Measurements from ENCODE around the gene ETV7. TPM values are rescaled to one million over a fixed set of nuclear protein-coding genes. Genes with fewer than 3 reads are reported as not detected.

The ETV7 gene
- total and polyA plus RNA-seq, 2 of the 13 experiments (the other 11 are each of a cell fraction or from before 2014, with no cell fraction given), result not detected

GRCh38 chr6:36423101-36423824, 35.8 kb upstream of the ETV7 start (continued):
- TF ChIP-seq USF2 (IDR thresholded peaks at IDR 0.05; ENCODE audit: low read depth, low read length) (peak; percentile 97), USF2 (CRISPR knock-in tag; IDR thresholded peaks at IDR 0.05; ENCODE audit: borderline replicate concordance) (peak; percentile 100; the same call in 1 of the 2 replicates), RFX5 (IDR thresholded peaks at IDR 0.05; ENCODE audit: low read depth, low read length) (peak; percentile 44; the same call in 1 of the 2 replicates), ZBTB38 (CRISPR knock-in tag; IDR thresholded peaks at IDR 0.05) (peak; percentile 86; the same call in 1 of the 2 replicates), MXD1 (CRISPR knock-in tag; IDR thresholded peaks at IDR 0.05) (peak; percentile 61; the same call in 1 of the 2 replicates), ARNT2 (CRISPR knock-in tag; IDR thresholded peaks at IDR 0.05; ENCODE audit: low read depth) (peak; percentile 90), RERE (CRISPR knock-in tag; IDR thresholded peaks at IDR 0.05; ENCODE audit: low read depth) (no peak), BORCS8-MEF2B (CRISPR knock-in tag; IDR thresholded peaks at IDR 0.05) (peak; percentile 91), KDM4B (CRISPR knock-in tag; IDR thresholded peaks at IDR 0.05) (peak; percentile 77; the same call in 1 of the 2 replicates), THAP9 (CRISPR knock-in tag; IDR thresholded peaks at IDR 0.05; ENCODE audit: borderline replicate concordance) (peak; percentile 86; the same call in 1 of the 2 replicates), ZNF788 (CRISPR knock-in tag; IDR thresholded peaks at IDR 0.05; ENCODE audit: borderline replicate concordance) (peak; percentile 91; the same call in 1 of the 2 replicates), SMAD1 (CRISPR knock-in tag; IDR thresholded peaks at IDR 0.05; ENCODE audit: borderline replicate concordance, low read depth) (peak; percentile 83; the same call in 1 of the 2 replicates), ZNF329 (CRISPR knock-in tag; IDR thresholded peaks at IDR 0.05; ENCODE audit: low read depth) (no peak), FOXK1 (CRISPR knock-in tag; IDR thresholded peaks at IDR 0.05; ENCODE audit: borderline replicate concordance, low read depth) (peak; percentile 55; the same call in 1 of the 2 replicates), POLR2AphosphoS2 (IDR thresholded peaks at IDR 0.05; ENCODE audit: low read depth, low read length) (no peak), POLR2AphosphoS5 (IDR thresholded peaks at IDR 0.05; ENCODE audit: low read depth, low read length) (peak; percentile 80), ZNF557 (CRISPR knock-in tag; IDR thresholded peaks at IDR 0.05) (no peak), ZNF354B (CRISPR knock-in tag; IDR thresholded peaks at IDR 0.05) (peak; percentile 29; the same call in 1 of the 2 replicates)
